ENCODE measurements around the gene LHX3. TPM values are rescaled to one million over a fixed set of nuclear protein-coding genes. Genes with fewer than 3 reads are reported as not detected.
A peak's percentile ranks its signal among the peaks of the same experiment; 100 is the strongest.

Gene LHX3
- total RNA-seq (2014; rRNA removed; shearing (Covaris generic)): not detected in 2 replicates
- polyA plus RNA-seq (2015; cell fraction: cytosol; rRNA removed): 0.04 and 0.05 TPM in 2 replicates
- not detected in 2 replicates for polyA plus RNA-seq (2015; cell fraction: nucleus; rRNA removed)

- in situ Hi-C loops (cut with HindIII; ENCODE audit: low pct_unique_long_range_greater_than_20kb, low sequenced_read_pairs): no loop called here
- no peak for DNase-seq (ENCODE audit: low read depth, low spot score)
Observed at GRCh38 chr9:136204838-136205706, at the start of gene LHX3. Gene LHX3, minus strand, starts transcription at chr9:136205128. Its CDS starts 116 bp downstream, at chr9:136205012.

GRCh38 chr9:136253246-136254130 lies 48.6 kb upstream of the LHX3 start:
- in situ Hi-C loops (cut with HindIII; ENCODE audit: low pct_unique_long_range_greater_than_20kb, low sequenced_read_pairs): no loop called here
- DNase-seq (ENCODE audit: low read depth, low spot score): no peak

GRCh38 chr9:136252846-136253245 lies 47.9 kb upstream of the LHX3 start:
- DNase-seq (ENCODE audit: low read depth, low spot score): no peak
- in situ Hi-C loops (cut with HindIII; ENCODE audit: low pct_unique_long_range_greater_than_20kb, low sequenced_read_pairs): no loop called here

GRCh38 chr9:136252281-136252680 lies 47.4 kb upstream of the LHX3 start:
- no peak for DNase-seq (ENCODE audit: low read depth, low spot score)
- in situ Hi-C loops (cut with HindIII; ENCODE audit: low pct_unique_long_range_greater_than_20kb, low sequenced_read_pairs): no loop called here

GRCh38 chr9:136251264-136252115 lies 46.6 kb upstream of the LHX3 start:
- in situ Hi-C loops (cut with HindIII; ENCODE audit: low pct_unique_long_range_greater_than_20kb, low sequenced_read_pairs): no loop called here
- no peak for DNase-seq (ENCODE audit: low read depth, low spot score)

GRCh38 chr9:136250676-136251075 lies 45.7 kb upstream of the LHX3 start:
- DNase-seq (ENCODE audit: low read depth, low spot score): no peak
- in situ Hi-C loops (cut with HindIII; ENCODE audit: low pct_unique_long_range_greater_than_20kb, low sequenced_read_pairs): no loop called here

GRCh38 chr9:136249877-136250559 lies 45.1 kb upstream of the LHX3 start:
- in situ Hi-C loops (cut with HindIII; ENCODE audit: low pct_unique_long_range_greater_than_20kb, low sequenced_read_pairs): no loop called here

GRCh38 chr9:136248951-136249876 lies 44.3 kb upstream of the LHX3 start:
- no peak for DNase-seq (ENCODE audit: low read depth, low spot score)
- in situ Hi-C loops (cut with HindIII; ENCODE audit: low pct_unique_long_range_greater_than_20kb, low sequenced_read_pairs): no loop called here

More at GRCh38 chr9:136249877-136250559, 45.1 kb upstream of the LHX3 start:
- no peak for DNase-seq (ENCODE audit: low read depth, low spot score)

- DNase-seq (ENCODE audit: low read depth, low spot score): no peak
- in situ Hi-C loops (cut with HindIII; ENCODE audit: low pct_unique_long_range_greater_than_20kb, low sequenced_read_pairs): no loop called here
Observed at GRCh38 chr9:136247947-136248637, 43.2 kb upstream of the LHX3 start.

- DNase-seq (ENCODE audit: low read depth, low spot score): no peak
- in situ Hi-C loops (cut with HindIII; ENCODE audit: low pct_unique_long_range_greater_than_20kb, low sequenced_read_pairs): no loop called here
Observed at GRCh38 chr9:136247551-136247916, 42.6 kb upstream of the LHX3 start.

- in situ Hi-C loops (cut with HindIII; ENCODE audit: low pct_unique_long_range_greater_than_20kb, low sequenced_read_pairs): no loop called here
- no peak for DNase-seq (ENCODE audit: low read depth, low spot score)
Observed at GRCh38 chr9:136246849-136247550, 42.1 kb upstream of the LHX3 start.

- in situ Hi-C loops (cut with HindIII; ENCODE audit: low pct_unique_long_range_greater_than_20kb, low sequenced_read_pairs): no loop called here
- peak; percentile 70 for DNase-seq (ENCODE audit: low read depth, low spot score)
Observed at GRCh38 chr9:136245219-136246150, 40.6 kb upstream of the LHX3 start, which contains the start of gene QSOX2. Gene QSOX2, minus strand, starts transcription at chr9:136245812. Its CDS starts 9 bp downstream, at chr9:136245803.

GRCh38 chr9:136244969-136245218 lies 40.0 kb upstream of the LHX3 start:
- DNase-seq (ENCODE audit: low read depth, low spot score): no peak
- in situ Hi-C loops (cut with HindIII; ENCODE audit: low pct_unique_long_range_greater_than_20kb, low sequenced_read_pairs): no loop called here

Data from SK-MEL-5 (cell line).